ENCODE measurements around the gene PRODH.

- TF ChIP-seq POLR2AphosphoS5 (IDR thresholded peaks at IDR 0.05) (no peak), CTCF (IDR thresholded peaks at IDR 0.05 in 8 of 11, conservative IDR thresholded peaks at IDR 0.05 in 3 of 11) (no peak)
Observed at GRCh38 chr22:18985780-18986179, 49.7 kb upstream of the PRODH start.

Measured in spleen (tissue), 7 donors.